DMS 273 (cell line): Measurements from ENCODE around the gene CHCHD3.
A peak's percentile ranks its signal among the peaks of the same experiment; 100 is the strongest.
"Not testable (repeated sequence)": the region's sequence is repeated elsewhere in the genome, so short reads cannot be mapped to it uniquely, and the experiment has no call there.

Experiments
- DNase-seq: peaks from one replicate; lab custom pipeline; 2025; ENCODE audit not compliant: unreplicated experiment; lab: John Stamatoyannopoulos, UW

CHCHD3 gene

DNA sequence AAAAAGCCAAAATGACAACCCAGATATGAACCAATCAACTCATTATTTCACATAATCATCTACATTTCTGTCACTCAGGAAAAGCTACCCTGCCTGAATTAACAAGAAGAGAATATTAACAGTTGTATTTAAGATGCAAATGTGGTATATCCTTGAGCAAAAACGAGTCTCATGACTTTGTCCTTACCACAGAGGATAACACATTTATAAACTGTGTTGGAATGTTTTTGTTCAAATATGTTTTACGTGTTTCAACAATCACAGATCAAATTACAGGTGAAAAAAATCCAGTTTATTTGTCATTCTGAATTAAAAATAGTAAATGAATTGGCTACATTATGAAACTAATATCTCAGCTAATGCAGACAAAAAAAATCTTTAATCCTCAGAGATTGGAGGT, 34.6 kb downstream of the CHCHD3 start:
- DNase-seq, result no peak

DNA sequence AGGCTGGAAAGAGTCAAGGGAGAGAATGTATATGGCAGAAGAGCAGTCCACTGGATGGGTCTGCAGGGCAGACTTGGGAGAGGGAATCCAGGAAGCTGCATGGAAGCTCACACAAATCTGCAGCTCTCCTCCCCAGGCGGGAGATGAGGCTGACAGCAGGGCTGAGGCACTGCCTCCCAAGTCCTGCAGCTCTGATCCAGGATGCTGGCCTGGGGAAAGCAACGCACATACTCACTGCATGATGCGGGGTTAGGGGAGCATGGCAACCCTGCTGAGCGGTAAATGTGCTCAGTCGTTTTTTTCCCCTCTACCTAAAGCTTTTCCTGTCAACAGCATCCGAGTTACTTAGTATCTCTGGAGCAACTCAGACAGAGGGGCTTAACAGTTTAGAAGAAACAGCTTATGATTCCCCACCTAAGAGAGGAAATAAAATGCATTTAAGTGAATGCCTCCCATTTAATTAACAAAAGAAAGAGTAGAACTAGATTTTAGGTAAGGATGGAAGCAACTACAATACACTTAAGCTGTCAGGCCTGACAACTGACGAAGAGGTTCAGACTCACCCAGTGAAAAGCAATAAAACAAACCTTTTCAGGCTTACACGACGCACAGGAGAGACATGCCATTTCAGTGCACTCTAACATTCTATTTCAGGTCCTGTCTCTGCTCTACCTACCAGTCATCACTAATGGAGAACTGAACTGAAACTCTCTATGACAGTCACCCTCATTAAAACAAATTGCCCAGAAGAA, 37.0 kb downstream of the CHCHD3 start:
- DNase-seq, result no peak

DNA sequence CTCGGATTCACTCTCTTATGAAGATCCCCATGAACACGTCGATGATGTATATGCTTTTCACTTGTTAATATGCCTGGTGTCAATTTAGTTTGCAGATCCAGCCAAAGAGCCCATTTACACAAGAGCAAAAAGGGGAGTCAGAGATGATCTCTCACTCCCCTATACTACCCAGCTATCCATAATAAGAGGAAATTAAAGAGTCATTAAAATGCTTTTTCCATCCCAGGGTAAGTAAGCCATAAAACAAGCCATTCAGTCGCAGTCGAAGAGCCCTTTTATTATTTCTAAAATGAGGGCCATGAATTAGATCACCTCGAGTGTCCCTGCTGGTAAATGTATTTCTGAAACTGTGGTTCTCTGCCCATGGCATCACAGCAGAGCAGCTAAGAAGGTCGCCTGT, 41.2 kb downstream of the CHCHD3 start:
- DNase-seq, result no peak

DNA sequence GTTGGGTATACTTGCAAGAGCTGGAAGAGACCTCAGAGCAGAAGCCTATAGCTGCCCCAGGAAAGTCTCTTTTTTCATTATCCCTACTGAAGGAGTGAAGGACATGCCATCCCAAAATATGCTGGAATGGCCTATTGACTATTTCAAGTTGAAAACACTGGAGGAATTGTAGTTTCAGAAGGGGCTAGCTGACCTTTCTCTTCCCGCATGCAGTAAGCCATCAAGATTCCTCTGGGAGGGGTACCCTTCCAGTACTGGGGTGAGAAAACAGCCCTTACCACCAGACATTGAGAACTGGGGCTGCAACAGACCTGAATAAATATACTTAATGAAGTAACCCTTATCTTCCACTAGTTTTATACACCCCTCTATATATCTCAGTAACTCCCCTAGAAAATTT, 41.7 kb downstream of the CHCHD3 start:
- DNase-seq, result no peak

- DNase-seq, result no peak
Measured at GRCh38 chr7:133039614-133040013, 42.3 kb downstream of the CHCHD3 start.

GRCh38 chr7:133036289-133036688, 45.6 kb downstream of the CHCHD3 start:
- DNase-seq, result no peak

GRCh38 chr7:133035240-133035639, 46.6 kb downstream of the CHCHD3 start:
- not testable (repeated sequence) for DNase-seq

- no peak for DNase-seq
Measured at GRCh38 chr7:133030346-133030745, 51.5 kb downstream of the CHCHD3 start.

DNA sequence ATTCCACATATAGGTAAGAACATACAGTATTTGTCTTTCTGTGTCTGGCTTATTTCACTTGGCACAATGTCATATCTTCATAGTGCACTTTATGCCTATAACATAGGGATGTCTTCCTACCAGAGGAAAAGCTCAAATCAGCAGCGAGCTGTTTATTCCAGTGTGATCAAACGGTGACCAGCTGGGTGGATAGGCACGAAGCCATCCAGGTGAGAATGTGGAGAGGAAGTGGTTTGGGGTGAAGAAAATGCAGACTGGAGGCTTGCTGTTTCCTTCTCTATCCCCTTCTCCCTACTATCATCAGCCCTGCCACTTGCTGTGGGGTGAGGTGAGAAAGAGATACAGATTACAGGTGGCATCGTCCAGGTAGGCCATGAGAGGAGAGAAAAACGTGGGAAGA, 52.4 kb downstream of the CHCHD3 start:
- no peak for DNase-seq

- DNase-seq, result no peak
Measured at GRCh38 chr7:133027397-133027796, 54.5 kb downstream of the CHCHD3 start.

DNA sequence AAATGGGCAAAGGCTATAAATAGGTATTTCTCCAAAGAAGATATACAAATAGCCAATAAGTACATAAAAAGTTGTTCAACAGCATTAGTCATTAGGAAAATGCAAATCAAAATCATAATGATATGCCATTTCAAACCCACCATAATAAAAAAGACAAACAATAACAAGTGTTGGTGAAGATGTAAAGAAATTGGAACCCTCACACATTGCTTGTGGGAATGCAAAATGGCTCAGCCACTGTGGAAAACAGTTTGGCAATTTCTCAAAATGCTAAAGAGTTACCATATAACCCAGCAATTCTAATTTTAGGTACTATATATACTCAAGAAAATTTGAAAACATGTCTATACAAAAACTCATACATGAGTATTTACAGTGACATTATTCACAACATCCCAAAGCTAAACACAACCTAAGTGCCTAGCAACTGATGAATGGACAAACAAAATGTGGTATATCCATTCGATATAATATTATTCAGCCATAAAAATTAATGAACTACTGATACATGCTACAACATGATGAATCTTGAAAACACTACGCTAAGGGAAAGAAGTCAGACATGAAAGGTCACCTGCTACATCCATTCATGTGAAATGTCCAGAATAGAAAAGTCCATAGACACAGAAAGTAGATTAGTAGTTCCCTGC, 55.6 kb downstream of the CHCHD3 start:
- DNase-seq, result no peak

DNA sequence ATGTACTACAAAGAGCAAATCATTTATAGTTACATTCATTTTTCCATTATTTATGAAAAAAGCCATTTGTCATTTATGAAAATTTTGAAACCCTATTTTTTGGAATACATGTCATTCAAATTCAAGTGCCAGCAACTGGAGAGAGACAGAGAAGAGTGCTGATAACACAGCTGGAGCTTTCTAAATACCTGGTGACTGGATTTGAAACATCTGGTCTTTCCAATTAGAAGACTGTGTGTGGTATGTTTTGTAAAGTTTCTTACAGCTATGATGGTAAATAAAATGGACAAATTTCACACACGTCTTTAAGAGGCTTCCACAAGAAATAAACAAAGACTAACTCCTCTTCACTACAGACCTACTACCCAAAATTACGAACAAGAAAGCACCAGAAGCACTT, 56.8 kb downstream of the CHCHD3 start:
- DNase-seq, result peak; percentile 13

GRCh38 chr7:133024596-133024995, 57.3 kb downstream of the CHCHD3 start:
- peak; percentile 33 for DNase-seq

- DNase-seq, result peak; percentile 73
Measured at GRCh38 chr7:133023370-133024071, 58.4 kb downstream of the CHCHD3 start.

DNA sequence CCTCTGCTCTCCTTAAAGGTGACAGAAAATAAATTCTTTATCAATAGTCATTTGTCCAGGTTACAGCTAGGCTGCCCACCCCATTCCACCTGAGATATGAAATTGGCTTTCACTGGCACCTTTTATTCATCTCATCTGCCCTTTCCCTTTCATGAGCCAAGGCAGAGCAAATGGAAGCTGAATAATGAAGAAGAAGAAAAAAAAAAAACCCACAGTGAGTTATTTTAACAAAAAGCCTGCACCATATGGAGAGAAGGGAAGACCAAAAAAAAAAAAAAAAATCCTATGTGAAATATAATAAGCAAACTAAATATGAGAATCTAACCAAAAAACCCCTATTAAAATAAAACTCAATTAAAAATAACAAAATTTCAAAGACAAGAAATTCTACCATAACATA, 59.2 kb downstream of the CHCHD3 start:
- no peak for DNase-seq

GRCh38 chr7:133021196-133021595, 60.7 kb downstream of the CHCHD3 start:
- DNase-seq, result no peak

- DNase-seq, result no peak
Measured at GRCh38 chr7:133020496-133020895, 61.4 kb downstream of the CHCHD3 start.

DNA sequence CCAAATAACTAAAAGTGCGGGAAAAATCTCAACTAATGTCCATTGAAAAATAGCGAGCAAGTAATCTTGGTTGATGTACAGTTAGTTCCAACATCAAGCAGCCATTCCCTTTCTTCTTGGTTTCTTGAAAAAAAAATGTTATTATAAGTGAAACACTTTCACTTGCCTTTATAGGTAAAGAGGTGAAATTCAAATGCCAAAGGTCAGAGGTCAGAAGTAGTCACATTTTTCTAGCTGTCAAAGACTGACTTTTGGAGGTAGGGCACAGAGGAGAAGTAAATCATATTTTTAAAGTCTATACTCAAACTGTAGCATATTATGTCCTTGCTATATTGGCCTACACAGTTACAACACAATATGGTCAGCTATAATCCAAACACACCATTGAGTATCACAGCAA, 62.3 kb downstream of the CHCHD3 start:
- DNase-seq, result no peak

DNA sequence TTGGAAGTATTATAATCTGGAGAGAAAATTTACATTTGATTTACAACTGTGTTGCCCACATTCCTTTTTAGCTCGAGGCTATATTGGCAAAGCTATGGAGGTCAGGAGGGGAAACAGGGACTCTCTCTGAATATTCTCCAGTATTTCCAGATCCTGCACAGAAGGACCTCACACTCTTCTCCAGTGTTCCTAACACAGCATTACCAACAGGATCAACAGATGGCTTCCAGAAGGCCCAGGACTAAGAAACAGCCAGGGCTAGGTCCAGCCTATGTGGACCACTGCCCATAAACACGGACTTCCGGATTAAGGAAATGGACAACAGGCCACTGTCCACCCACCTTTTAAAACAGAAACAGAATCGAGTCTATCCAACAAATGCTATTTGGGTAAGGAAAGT, 65.3 kb downstream of the CHCHD3 start:
- no peak for DNase-seq

GRCh38 chr7:133015888-133016287, 66.0 kb downstream of the CHCHD3 start:
- DNase-seq, result no peak

GRCh38 chr7:133011746-133012145, 70.1 kb downstream of the CHCHD3 start:
- no peak for DNase-seq
